ENCODE results near the gene ZDHHC14. TPM values are rescaled to one million over a fixed set of nuclear protein-coding genes. Genes with fewer than 3 reads are reported as not detected.
A peak's percentile ranks its signal among the peaks of the same experiment; 100 is the strongest.

ZDHHC14 gene
- total and polyA plus RNA-seq, 5 donors = 10.6 to 22.1 (median 20.2) TPM

DNA sequence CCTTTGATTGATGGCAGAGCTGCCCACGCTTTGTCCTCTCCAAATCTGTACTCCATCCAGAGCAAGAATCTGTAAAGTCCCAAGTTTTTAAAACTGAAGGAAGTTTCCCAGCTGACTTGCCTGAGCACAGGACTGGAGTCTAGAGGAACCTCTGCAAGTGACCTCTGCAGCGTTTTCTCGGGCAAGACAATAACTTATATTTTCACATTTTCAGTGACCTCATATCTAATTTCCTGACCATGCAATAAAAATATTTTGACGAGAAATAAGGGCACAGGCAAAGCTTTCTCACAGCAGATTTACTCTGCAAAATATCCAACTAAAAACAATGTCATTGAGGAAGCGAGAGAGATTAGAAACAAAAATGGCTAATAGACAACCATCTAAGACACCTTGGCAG lies 256.5 kb downstream of the ZDHHC14 start:
- no peaks in the 10 kb centered on the region for H3K9me3 ChIP-seq (ENCODE audit: control insufficient read depth, low read length)
- 78% methylated on average over 5 of the region's 5 CpGs for WGBS
- ATAC-seq (no peak), DNase-seq (no peak)
- H3K4me3 ChIP-seq (ENCODE audit: low read length) = no peak overlapping the region
- intact Hi-C loops (cut with DNase I) = no loop called here
- no peak overlapping the region for H3K27ac ChIP-seq (ENCODE audit: low read length)
- H3K27me3 ChIP-seq (ENCODE audit: control insufficient read depth, insufficient read depth) = no peaks in the 10 kb centered on the region
- no peaks in the 10 kb centered on the region for H3K4me1 ChIP-seq (ENCODE audit: control insufficient read depth, insufficient read depth, low read length)

- ATAC-seq (peak; percentile 12 to 23), DNase-seq (no peak)
- Histone ChIP-seq H3K27ac (ENCODE audit: low read length) (no peak overlapping the region), H3K9me3 (ENCODE audit: control insufficient read depth, low read length) (no peaks in the 10 kb centered on the region), H3K4me3 (ENCODE audit: low read length) (no peak overlapping the region), H3K4me1 (ENCODE audit: control insufficient read depth, insufficient read depth, low read length) (no peaks in the 10 kb centered on the region), H3K27me3 (ENCODE audit: control insufficient read depth, insufficient read depth) (no peaks in the 10 kb centered on the region)
- 86% methylated on average over 8 of the region's 8 CpGs for WGBS
- intact Hi-C loops (cut with DNase I) = no loop called here
These were observed 257.1 kb downstream of the ZDHHC14 start for GRCh38 chr6:157637941-157638662.

GRCh38 chr6:157638779-157639178 lies 257.8 kb downstream of the ZDHHC14 start:
- Histone ChIP-seq H3K4me3 (ENCODE audit: low read length) (no peak overlapping the region), H3K27ac (ENCODE audit: low read length) (no peak overlapping the region), H3K4me1 (ENCODE audit: control insufficient read depth, insufficient read depth, low read length) (no peaks in the 10 kb centered on the region), H3K27me3 (ENCODE audit: control insufficient read depth, insufficient read depth) (no peaks in the 10 kb centered on the region), H3K9me3 (ENCODE audit: control insufficient read depth, low read length) (no peaks in the 10 kb centered on the region)
- intact Hi-C loops (cut with DNase I) = no loop called here
- ATAC-seq (peak in 1 of 2 donors; percentile 16), DNase-seq (peak in 1 of 3 donors; percentile 61)
- WGBS = 88% methylated on average over 7 of the region's 7 CpGs

GRCh38 chr6:157640746-157641451 lies 259.9 kb downstream of the ZDHHC14 start:
- Histone ChIP-seq H3K4me3 (ENCODE audit: low read length) (no peak overlapping the region), H3K4me1 (ENCODE audit: control insufficient read depth, insufficient read depth, low read length) (no peaks in the 10 kb centered on the region), H3K27me3 (ENCODE audit: control insufficient read depth, insufficient read depth) (no peaks in the 10 kb centered on the region), H3K9me3 (ENCODE audit: control insufficient read depth, low read length) (no peaks in the 10 kb centered on the region), H3K27ac (ENCODE audit: low read length) (no peak overlapping the region)
- no peak for DNase-seq
- WGBS = 90% methylated on average over 8 of the region's 8 CpGs
- ATAC-seq = no peak
- intact Hi-C loops (cut with DNase I) = no loop called here

GRCh38 chr6:157641837-157642236 lies 260.8 kb downstream of the ZDHHC14 start:
- DNase-seq (no peak), ATAC-seq (no peak)
- Histone ChIP-seq H3K9me3 (ENCODE audit: control insufficient read depth, low read length) (no peaks in the 10 kb centered on the region), H3K4me3 (ENCODE audit: low read length) (no peak overlapping the region), H3K27me3 (ENCODE audit: control insufficient read depth, insufficient read depth) (no peaks in the 10 kb centered on the region), H3K4me1 (ENCODE audit: control insufficient read depth, insufficient read depth, low read length) (no peaks in the 10 kb centered on the region), H3K27ac (ENCODE audit: low read length) (no peak overlapping the region)
- intact Hi-C loops (cut with DNase I) = no loop called here
- WGBS = 93% methylated on average over 2 of the region's 2 CpGs

GRCh38 chr6:157642736-157643135 lies 261.7 kb downstream of the ZDHHC14 start:
- DNase-seq (no peak), ATAC-seq (no peak)
- intact Hi-C loops (cut with DNase I) = no loop called here
- H3K27me3 ChIP-seq (ENCODE audit: control insufficient read depth, insufficient read depth) = no peaks in the 10 kb centered on the region
- 97% methylated on average over 3 of the region's 3 CpGs for WGBS
- no peak overlapping the region for H3K4me3 ChIP-seq (ENCODE audit: low read length)
- H3K4me1 ChIP-seq (ENCODE audit: control insufficient read depth, insufficient read depth, low read length) = no peaks in the 10 kb centered on the region
- no peaks in the 10 kb centered on the region for H3K9me3 ChIP-seq (ENCODE audit: control insufficient read depth, low read length)
- H3K27ac ChIP-seq (ENCODE audit: low read length) = no peak overlapping the region

DNA sequence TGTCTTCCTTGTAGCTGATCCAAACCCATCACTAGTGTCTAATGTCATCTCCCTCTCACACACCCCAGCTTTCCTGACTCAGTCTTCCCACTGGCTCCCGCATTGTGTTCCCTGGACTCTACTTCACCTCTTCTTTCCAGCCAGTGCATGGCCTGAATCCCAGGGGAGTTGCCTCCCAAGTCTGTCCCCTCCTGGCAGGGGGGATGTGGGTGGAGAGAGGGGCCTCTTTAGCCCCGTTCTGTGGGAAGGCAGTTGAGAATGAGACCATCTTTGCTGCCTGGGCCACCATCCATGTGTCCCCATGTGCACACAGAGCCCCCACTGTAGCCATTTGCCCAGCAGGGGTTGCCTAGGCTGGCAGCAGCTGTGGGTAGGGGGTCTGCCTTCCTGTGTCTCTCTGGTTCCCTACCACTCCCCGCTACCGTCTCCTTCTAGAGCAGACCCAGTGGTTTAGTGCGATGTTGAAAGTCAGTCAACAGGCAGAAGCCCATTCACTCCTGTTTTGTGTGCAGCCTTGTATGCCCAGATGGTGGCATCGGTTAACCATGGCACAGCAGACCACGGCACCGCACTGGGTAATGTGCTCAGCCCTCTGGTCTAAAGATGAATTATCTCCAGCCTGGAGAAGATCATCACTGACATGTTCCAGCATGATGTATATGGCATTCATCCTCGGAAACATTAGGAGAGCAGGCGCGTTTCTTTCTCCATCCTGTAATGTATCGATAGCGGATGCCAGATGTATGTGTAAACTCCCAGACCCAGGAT lies 263.2 kb downstream of the ZDHHC14 start:
- no peaks in the 10 kb centered on the region for H3K4me1 ChIP-seq (ENCODE audit: control insufficient read depth, insufficient read depth, low read length)
- ATAC-seq (peak; percentile 30 to 52), DNase-seq (peak in 2 of 3 donors; percentile 32 to 46)
- H3K4me3 ChIP-seq (ENCODE audit: low read length) = no peak overlapping the region
- WGBS = 90% methylated on average over 13 of the region's 13 CpGs
- H3K27ac ChIP-seq (ENCODE audit: low read length) = no peak overlapping the region
- H3K9me3 ChIP-seq (ENCODE audit: control insufficient read depth, low read length) = no peaks in the 10 kb centered on the region
- intact Hi-C loops (cut with DNase I) = no loop called here
- no peaks in the 10 kb centered on the region for H3K27me3 ChIP-seq (ENCODE audit: control insufficient read depth, insufficient read depth)

DNA sequence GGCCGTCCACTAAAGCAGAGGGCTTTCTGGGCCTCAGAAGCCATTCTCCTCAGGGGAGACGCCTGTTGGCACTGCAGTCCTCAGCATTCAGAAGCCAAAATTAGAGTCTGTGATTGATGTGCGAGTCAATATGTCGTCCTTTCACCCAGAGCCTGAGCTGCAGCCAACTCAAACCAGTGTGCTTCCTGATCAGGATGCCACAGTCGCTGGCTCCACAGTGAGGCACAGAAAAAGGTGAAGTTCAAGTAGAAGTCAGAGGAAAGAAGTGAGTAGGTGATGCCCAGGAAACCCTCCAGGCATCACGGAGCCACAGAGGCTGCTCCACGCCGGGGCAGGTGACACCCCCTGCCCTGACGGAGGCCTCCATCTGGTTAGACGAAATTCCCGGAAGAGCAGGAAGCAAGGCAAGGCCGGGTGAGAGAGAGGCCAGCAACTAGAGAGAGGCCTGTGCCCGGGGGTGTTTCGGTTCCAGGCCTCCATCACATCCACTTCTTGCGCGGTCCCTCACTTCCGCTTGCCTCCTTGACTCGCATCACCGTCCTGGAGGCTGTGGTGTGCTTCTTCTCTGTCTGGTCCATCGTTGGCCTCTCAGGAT lies 264.3 kb downstream of the ZDHHC14 start:
- Histone ChIP-seq H3K27me3 (ENCODE audit: control insufficient read depth, insufficient read depth) (no peaks in the 10 kb centered on the region), H3K4me1 (ENCODE audit: control insufficient read depth, insufficient read depth, low read length) (peaks cover 3% of the 10 kb centered on the region), H3K27ac (ENCODE audit: low read length) (no peak overlapping the region), H3K9me3 (ENCODE audit: control insufficient read depth, low read length) (no peaks in the 10 kb centered on the region), H3K4me3 (ENCODE audit: low read length) (no peak overlapping the region)
- DNase-seq (peak in 1 of 3 donors; percentile 41), ATAC-seq (peak in 1 of 2 donors; percentile 24)
- WGBS = 78% methylated on average over 20 of the region's 20 CpGs
- intact Hi-C loops (cut with DNase I) = no loop called here

- intact Hi-C loops (cut with DNase I) = no loop called here
- no peak overlapping the region for H3K4me3 ChIP-seq (ENCODE audit: low read length)
- ATAC-seq (peak; percentile 40 to 67), DNase-seq (peak in 2 of 3 donors; percentile 41 to 69)
- no peaks in the 10 kb centered on the region for H3K9me3 ChIP-seq (ENCODE audit: control insufficient read depth, low read length)
- no peaks in the 10 kb centered on the region for H3K27me3 ChIP-seq (ENCODE audit: control insufficient read depth, insufficient read depth)
- no peak overlapping the region for H3K27ac ChIP-seq (ENCODE audit: low read length)
- WGBS = 58% methylated on average over 13 of the region's 13 CpGs
- peaks cover 3% of the 10 kb centered on the region for H3K4me1 ChIP-seq (ENCODE audit: control insufficient read depth, insufficient read depth, low read length)
These were observed 265.0 kb downstream of the ZDHHC14 start for GRCh38 chr6:157646012-157646411.

DNA sequence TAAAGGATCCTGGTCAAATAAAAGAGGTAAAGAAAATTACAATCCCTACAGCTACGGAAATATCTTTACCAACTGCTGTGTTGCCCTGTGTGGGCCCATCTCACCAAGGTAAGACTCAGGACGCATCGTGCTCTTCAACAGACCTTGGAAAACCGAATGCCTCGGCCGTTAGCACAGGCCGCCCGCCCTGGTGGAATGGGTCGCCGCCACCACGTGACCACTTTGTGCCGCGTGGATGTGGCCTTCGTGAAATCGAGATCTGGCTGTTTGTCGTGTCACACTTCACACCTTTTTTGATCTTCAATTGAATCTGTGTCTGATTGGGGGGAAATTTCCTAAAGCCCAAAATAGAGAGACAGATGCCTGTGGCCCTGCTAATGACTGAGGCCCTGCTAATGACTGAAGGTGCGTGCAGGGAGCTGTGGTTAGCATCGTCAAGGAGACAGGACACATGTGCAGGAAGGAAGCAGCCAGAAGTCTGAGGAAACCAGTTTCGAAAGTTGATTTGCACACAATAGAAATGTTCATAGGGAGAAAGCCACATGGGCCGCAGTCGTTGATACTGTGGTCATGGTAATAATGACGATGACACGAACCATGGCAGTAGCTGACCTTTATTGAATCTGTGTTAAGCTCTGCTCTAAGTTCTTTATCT lies 266.4 kb downstream of the ZDHHC14 start:
- no peaks in the 10 kb centered on the region for H3K9me3 ChIP-seq (ENCODE audit: control insufficient read depth, low read length)
- DNase-seq = no peak
- 88% methylated on average over 23 of the region's 23 CpGs for WGBS
- H3K4me3 ChIP-seq (ENCODE audit: low read length) = no peak overlapping the region
- H3K27me3 ChIP-seq (ENCODE audit: control insufficient read depth, insufficient read depth) = no peaks in the 10 kb centered on the region
- H3K4me1 ChIP-seq (ENCODE audit: control insufficient read depth, insufficient read depth, low read length) = peaks cover 3% of the 10 kb centered on the region
- intact Hi-C loops (cut with DNase I) = no loop called here
- no peak for ATAC-seq
- no peak overlapping the region for H3K27ac ChIP-seq (ENCODE audit: low read length)

All from right cardiac atrium (tissue), 5 donors.